Measurements from ENCODE around the gene CLDN5.

DNA sequence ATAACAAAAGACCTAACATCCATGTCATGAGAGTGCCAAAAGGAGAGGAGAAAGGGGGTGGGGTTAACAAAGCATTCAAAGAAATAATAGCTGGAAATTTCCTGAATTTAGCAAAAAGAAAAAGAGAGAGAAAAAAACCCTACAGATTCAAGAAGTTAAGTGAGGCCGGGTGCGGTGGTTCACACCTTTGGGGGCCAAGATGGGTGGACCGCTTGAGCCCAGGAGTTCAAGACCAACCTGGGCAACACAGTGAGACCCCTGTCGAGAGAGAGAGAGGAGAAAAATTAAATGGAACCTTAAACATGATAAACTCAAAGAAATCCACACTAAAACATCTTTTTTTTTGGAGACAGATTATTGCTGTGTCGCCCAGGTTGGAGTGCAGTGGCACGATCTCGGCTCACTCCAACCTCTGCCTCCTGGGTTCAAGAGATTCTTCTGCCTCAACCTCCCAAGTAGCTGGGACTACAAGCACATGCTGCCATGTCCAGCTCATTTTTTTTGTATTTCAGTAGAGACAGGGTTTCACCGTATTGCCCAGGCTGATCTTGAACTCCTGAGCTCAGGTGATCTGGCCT is 8.9 kb upstream of the CLDN5 start:
- TF ChIP-seq POLR2A (IDR thresholded peaks at IDR 0.05): no peak
- TF ChIP-seq, protein P1, sequence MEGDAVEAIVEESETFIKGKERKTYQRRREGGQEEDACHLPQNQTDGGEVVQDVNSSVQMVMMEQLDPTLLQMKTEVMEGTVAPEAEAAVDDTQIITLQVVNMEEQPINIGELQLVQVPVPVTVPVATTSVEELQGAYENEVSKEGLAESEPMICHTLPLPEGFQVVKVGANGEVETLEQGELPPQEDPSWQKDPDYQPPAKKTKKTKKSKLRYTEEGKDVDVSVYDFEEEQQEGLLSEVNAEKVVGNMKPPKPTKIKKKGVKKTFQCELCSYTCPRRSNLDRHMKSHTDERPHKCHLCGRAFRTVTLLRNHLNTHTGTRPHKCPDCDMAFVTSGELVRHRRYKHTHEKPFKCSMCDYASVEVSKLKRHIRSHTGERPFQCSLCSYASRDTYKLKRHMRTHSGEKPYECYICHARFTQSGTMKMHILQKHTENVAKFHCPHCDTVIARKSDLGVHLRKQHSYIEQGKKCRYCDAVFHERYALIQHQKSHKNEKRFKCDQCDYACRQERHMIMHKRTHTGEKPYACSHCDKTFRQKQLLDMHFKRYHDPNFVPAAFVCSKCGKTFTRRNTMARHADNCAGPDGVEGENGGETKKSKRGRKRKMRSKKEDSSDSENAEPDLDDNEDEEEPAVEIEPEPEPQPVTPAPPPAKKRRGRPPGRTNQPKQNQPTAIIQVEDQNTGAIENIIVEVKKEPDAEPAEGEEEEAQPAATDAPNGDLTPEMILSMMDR (IDR thresholded peaks at IDR 0.05): no peak
- TF ChIP-seq EP300 (IDR thresholded peaks at IDR 0.05): no peak

All from stomach (tissue), 4 donors.